Measurements from ENCODE around the gene NDOR1.
"Not testable (repeated sequence)": the region's sequence is repeated elsewhere in the genome, so short reads cannot be mapped to it uniquely, and the experiment has no call there.

The NDOR1 gene

GRCh38 chr9:137255448-137256114 lies 50.1 kb downstream of the NDOR1 start:
- Histone ChIP-seq H3K9ac (ENCODE audit: low read depth in 1 of 2, low read length in 2 of 2) (peak overlapping the region; percentile 74 to 81), H3K27ac (ENCODE audit: low read depth in 2 of 2, low read length in 2 of 2) (peak overlapping the region; percentile 66 to 81)

GRCh38 chr9:137256362-137256761 lies 50.9 kb downstream of the NDOR1 start:
- Histone ChIP-seq H3K4me1 (ENCODE audit: control insufficient read depth in 2 of 2, insufficient read depth in 2 of 2, low read length in 2 of 2) (peaks cover 21 to 22% of the 10 kb centered on the region in 2 donors), H3K4me3 (ENCODE audit: low read length in 2 of 2) (peak overlapping the region; percentile 68 to 87), H3K9ac (ENCODE audit: low read depth in 1 of 2, low read length in 2 of 2) (peak overlapping the region in 1 of 2 donors; percentile 81), H3K36me3 (ENCODE audit: control insufficient read depth in 2 of 2, insufficient read depth in 2 of 2, low read length in 2 of 2) (peaks cover 12 to 17% of the 10 kb centered on the region in 2 donors), H3K27ac (ENCODE audit: low read depth in 2 of 2, low read length in 2 of 2) (no peak overlapping the region), H3K27me3 (ENCODE audit: control insufficient read depth in 2 of 2, insufficient read depth in 2 of 2, low read length in 2 of 2) (no peaks in the 10 kb centered on the region), H3K9me3 (ENCODE audit: control insufficient read depth in 2 of 2, low read length in 2 of 2) (no peaks in the 10 kb centered on the region)

More at GRCh38 chr9:137255448-137256114, 50.1 kb downstream of the NDOR1 start:
- peaks cover 21 to 22% of the 10 kb centered on the region in 2 donors for H3K4me1 ChIP-seq (ENCODE audit: control insufficient read depth in 2 of 2, insufficient read depth in 2 of 2, low read length in 2 of 2)
- H3K9me3 ChIP-seq (ENCODE audit: control insufficient read depth in 2 of 2, low read length in 2 of 2) = no peaks in the 10 kb centered on the region
- H3K4me3 ChIP-seq (ENCODE audit: low read length in 2 of 2) = peak overlapping the region; percentile 68 to 87
- H3K27me3 ChIP-seq (ENCODE audit: control insufficient read depth in 2 of 2, insufficient read depth in 2 of 2, low read length in 2 of 2) = no peaks in the 10 kb centered on the region
- peaks cover 12 to 17% of the 10 kb centered on the region in 2 donors for H3K36me3 ChIP-seq (ENCODE audit: control insufficient read depth in 2 of 2, insufficient read depth in 2 of 2, low read length in 2 of 2)

- Histone ChIP-seq H3K27ac (ENCODE audit: low read depth in 2 of 2, low read length in 2 of 2) (no peak overlapping the region), H3K4me1 (ENCODE audit: control insufficient read depth in 2 of 2, insufficient read depth in 2 of 2, low read length in 2 of 2) (peaks cover 21 to 22% of the 10 kb centered on the region in 2 donors), H3K36me3 (ENCODE audit: control insufficient read depth in 2 of 2, insufficient read depth in 2 of 2, low read length in 2 of 2) (peaks cover 12 to 17% of the 10 kb centered on the region in 2 donors), H3K27me3 (ENCODE audit: control insufficient read depth in 2 of 2, insufficient read depth in 2 of 2, low read length in 2 of 2) (no peaks in the 10 kb centered on the region), H3K9ac (ENCODE audit: low read depth in 1 of 2, low read length in 2 of 2) (no peak overlapping the region), H3K9me3 (ENCODE audit: control insufficient read depth in 2 of 2, low read length in 2 of 2) (no peaks in the 10 kb centered on the region), H3K4me3 (ENCODE audit: low read length in 2 of 2) (peak overlapping the region in 1 of 2 donors; percentile 87)
These were observed 51.4 kb downstream of the NDOR1 start for GRCh38 chr9:137256856-137257255.

GRCh38 chr9:137262173-137262908 lies 56.8 kb downstream of the NDOR1 start:
- not testable (repeated sequence) for H3K9ac ChIP-seq (ENCODE audit: low read depth in 1 of 2, low read length in 2 of 2); H3K4me1 ChIP-seq (ENCODE audit: control insufficient read depth in 2 of 2, insufficient read depth in 2 of 2, low read length in 2 of 2); H3K4me3 ChIP-seq (ENCODE audit: low read length in 2 of 2); H3K9me3 ChIP-seq (ENCODE audit: control insufficient read depth in 2 of 2, low read length in 2 of 2); H3K27ac ChIP-seq (ENCODE audit: low read depth in 2 of 2, low read length in 2 of 2); H3K27me3 ChIP-seq (ENCODE audit: control insufficient read depth in 2 of 2, insufficient read depth in 2 of 2, low read length in 2 of 2)
- peaks cover 26 to 36% of the 10 kb centered on the region in 2 donors for H3K36me3 ChIP-seq (ENCODE audit: control insufficient read depth in 2 of 2, insufficient read depth in 2 of 2, low read length in 2 of 2)

GRCh38 chr9:137262909-137263285 lies 57.4 kb downstream of the NDOR1 start:
- no peak overlapping the region for H3K27ac ChIP-seq (ENCODE audit: low read depth in 2 of 2, low read length in 2 of 2)
- H3K9me3 ChIP-seq (ENCODE audit: control insufficient read depth in 2 of 2, low read length in 2 of 2) = no peaks in the 10 kb centered on the region
- H3K27me3 ChIP-seq (ENCODE audit: control insufficient read depth in 2 of 2, insufficient read depth in 2 of 2, low read length in 2 of 2) = no peaks in the 10 kb centered on the region
- no peak overlapping the region for H3K9ac ChIP-seq (ENCODE audit: low read depth in 1 of 2, low read length in 2 of 2)
- H3K36me3 ChIP-seq (ENCODE audit: control insufficient read depth in 2 of 2, insufficient read depth in 2 of 2, low read length in 2 of 2) = peaks cover 26 to 38% of the 10 kb centered on the region in 2 donors
- H3K4me3 ChIP-seq (ENCODE audit: low read length in 2 of 2) = no peak overlapping the region
- peaks cover 0 to 2% of the 10 kb centered on the region in 2 donors for H3K4me1 ChIP-seq (ENCODE audit: control insufficient read depth in 2 of 2, insufficient read depth in 2 of 2, low read length in 2 of 2)

GRCh38 chr9:137263506-137263905 lies 58.0 kb downstream of the NDOR1 start:
- Histone ChIP-seq H3K36me3 (ENCODE audit: control insufficient read depth in 2 of 2, insufficient read depth in 2 of 2, low read length in 2 of 2) (peaks cover 26 to 41% of the 10 kb centered on the region in 2 donors), H3K4me1 (ENCODE audit: control insufficient read depth in 2 of 2, insufficient read depth in 2 of 2, low read length in 2 of 2) (peaks cover 2 to 6% of the 10 kb centered on the region in 2 donors), H3K9ac (ENCODE audit: low read depth in 1 of 2, low read length in 2 of 2) (no peak overlapping the region), H3K4me3 (ENCODE audit: low read length in 2 of 2) (no peak overlapping the region), H3K27me3 (ENCODE audit: control insufficient read depth in 2 of 2, insufficient read depth in 2 of 2, low read length in 2 of 2) (no peaks in the 10 kb centered on the region), H3K27ac (ENCODE audit: low read depth in 2 of 2, low read length in 2 of 2) (no peak overlapping the region), H3K9me3 (ENCODE audit: control insufficient read depth in 2 of 2, low read length in 2 of 2) (no peaks in the 10 kb centered on the region)

GRCh38 chr9:137264067-137264466 lies 58.6 kb downstream of the NDOR1 start:
- H3K9ac ChIP-seq (ENCODE audit: low read depth in 1 of 2, low read length in 2 of 2) = no peak overlapping the region
- H3K27ac ChIP-seq (ENCODE audit: low read depth in 2 of 2, low read length in 2 of 2) = no peak overlapping the region
- no peaks in the 10 kb centered on the region for H3K27me3 ChIP-seq (ENCODE audit: control insufficient read depth in 2 of 2, insufficient read depth in 2 of 2, low read length in 2 of 2)
- peaks cover 7 to 12% of the 10 kb centered on the region in 2 donors for H3K4me1 ChIP-seq (ENCODE audit: control insufficient read depth in 2 of 2, insufficient read depth in 2 of 2, low read length in 2 of 2)
- H3K4me3 ChIP-seq (ENCODE audit: low read length in 2 of 2) = no peak overlapping the region
- H3K36me3 ChIP-seq (ENCODE audit: control insufficient read depth in 2 of 2, insufficient read depth in 2 of 2, low read length in 2 of 2) = peaks cover 21 to 41% of the 10 kb centered on the region in 2 donors
- H3K9me3 ChIP-seq (ENCODE audit: control insufficient read depth in 2 of 2, low read length in 2 of 2) = no peaks in the 10 kb centered on the region

- no peak overlapping the region for H3K9ac ChIP-seq (ENCODE audit: low read depth in 1 of 2, low read length in 2 of 2)
- no peak overlapping the region for H3K4me3 ChIP-seq (ENCODE audit: low read length in 2 of 2)
- H3K9me3 ChIP-seq (ENCODE audit: control insufficient read depth in 2 of 2, low read length in 2 of 2) = no peaks in the 10 kb centered on the region
- peaks cover 17 to 38% of the 10 kb centered on the region in 2 donors for H3K36me3 ChIP-seq (ENCODE audit: control insufficient read depth in 2 of 2, insufficient read depth in 2 of 2, low read length in 2 of 2)
- H3K27ac ChIP-seq (ENCODE audit: low read depth in 2 of 2, low read length in 2 of 2) = no peak overlapping the region
- peaks cover 15 to 21% of the 10 kb centered on the region in 2 donors for H3K4me1 ChIP-seq (ENCODE audit: control insufficient read depth in 2 of 2, insufficient read depth in 2 of 2, low read length in 2 of 2)
- no peaks in the 10 kb centered on the region for H3K27me3 ChIP-seq (ENCODE audit: control insufficient read depth in 2 of 2, insufficient read depth in 2 of 2, low read length in 2 of 2)
These were observed 60.1 kb downstream of the NDOR1 start for GRCh38 chr9:137265496-137266161.

GRCh38 chr9:137266162-137266527 lies 60.6 kb downstream of the NDOR1 start:
- Histone ChIP-seq H3K27me3 (ENCODE audit: control insufficient read depth in 2 of 2, insufficient read depth in 2 of 2, low read length in 2 of 2) (no peaks in the 10 kb centered on the region), H3K27ac (ENCODE audit: low read depth in 2 of 2, low read length in 2 of 2) (no peak overlapping the region), H3K9me3 (ENCODE audit: control insufficient read depth in 2 of 2, low read length in 2 of 2) (no peaks in the 10 kb centered on the region), H3K4me1 (ENCODE audit: control insufficient read depth in 2 of 2, insufficient read depth in 2 of 2, low read length in 2 of 2) (peaks cover 15 to 21% of the 10 kb centered on the region in 2 donors), H3K9ac (ENCODE audit: low read depth in 1 of 2, low read length in 2 of 2) (no peak overlapping the region), H3K36me3 (ENCODE audit: control insufficient read depth in 2 of 2, insufficient read depth in 2 of 2, low read length in 2 of 2) (peaks cover 17 to 38% of the 10 kb centered on the region in 2 donors), H3K4me3 (ENCODE audit: low read length in 2 of 2) (no peak overlapping the region)
